WTC11 (cell line): ENCODE measurements around the gene BABAM2.

Experiments used
- ARID4B ChIP-seq: sonication (generic); formaldehyde crosslinking; IDR thresholded peaks from 2 replicates; pipeline ENCODE4 v1.8.0; 2023; ENCODE audit warnings: missing genetic modification reagents, mild to moderate bottlenecking, borderline replicate concordance
- ATF1 ChIP-seq: sonication (generic); formaldehyde crosslinking; IDR thresholded peaks from 2 replicates; pipeline ENCODE4 v1.8.1; 2023; ENCODE audit warnings: mild to moderate bottlenecking, moderate library complexity, missing genetic modification reagents
- CTCF ChIP-seq: fragments of 200-600 bp; IDR thresholded peaks from 2 replicates; pipeline ENCODE4 v1.8.0; 2022; ENCODE audit warnings: antibody characterized with exemption
- IRF1 ChIP-seq: sonication (generic); formaldehyde crosslinking; IDR thresholded peaks from 2 replicates; pipeline ENCODE4 v1.8.0; 2023; ENCODE audit warnings: missing genetic modification reagents
- SMAD3 ChIP-seq: sonication (generic); formaldehyde crosslinking; IDR thresholded peaks from 2 replicates; pipeline ENCODE4 v1.8.0; 2022; ENCODE audit warnings: missing genetic modification reagents, mild to moderate bottlenecking, borderline replicate concordance
- TCF7 ChIP-seq: sonication (generic); formaldehyde crosslinking; IDR thresholded peaks from 2 replicates; pipeline ENCODE4 v1.8.0; 2022; ENCODE audit warnings: mild to moderate bottlenecking, low read depth, missing genetic modification reagents, moderate library complexity

- TF ChIP-seq IRF1 (CRISPR knock-in tag) = no peak
- TF ChIP-seq ARID4B = no peak
- no peak for TF ChIP-seq ATF1 (CRISPR knock-in tag)
- TF ChIP-seq TCF7 (CRISPR knock-in tag) = no peak
- TF ChIP-seq SMAD3 = no peak
- no peak for TF ChIP-seq CTCF
Observed at GRCh38 chr2:27885234-27885633, 5.3 kb upstream of the BABAM2 start.
